Measurements from ENCODE around the gene MTMR4.
"Not testable (repeated sequence)": the region's sequence is repeated elsewhere in the genome, so short reads cannot be mapped to it uniquely, and the experiment has no call there.

Gene MTMR4

GRCh38 chr17:58492238-58493121, 22.0 kb downstream of the MTMR4 start:
- DNase-seq (ENCODE audit: low read depth in 3 of 3), result no peak

DNA sequence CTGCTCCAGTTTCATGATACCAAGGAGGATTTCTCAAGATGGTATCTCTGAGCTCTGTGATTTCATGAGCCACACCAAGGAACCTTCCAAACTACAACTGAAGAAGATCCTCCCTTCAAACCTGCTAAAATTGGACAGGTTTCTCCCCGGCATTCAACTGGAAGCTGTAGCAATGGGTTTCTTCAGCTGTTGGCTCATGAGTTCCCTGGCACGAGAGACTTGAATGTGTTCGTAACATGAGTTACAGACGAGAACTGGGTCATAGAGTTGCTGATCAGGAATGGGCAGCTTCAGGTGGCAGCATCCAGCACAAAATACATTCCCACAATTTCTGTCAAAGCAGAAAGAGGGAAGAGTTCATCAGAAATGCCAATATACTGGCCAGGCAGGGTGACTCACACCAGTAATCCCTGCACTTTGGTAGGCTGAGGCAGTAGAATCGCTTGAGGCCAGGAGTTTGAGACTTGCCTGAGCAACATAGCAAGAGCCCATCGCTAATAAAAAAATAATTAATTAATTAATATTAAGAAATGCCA, 22.9 kb downstream of the MTMR4 start:
- DNase-seq (ENCODE audit: low read depth in 3 of 3), result no peak

DNA sequence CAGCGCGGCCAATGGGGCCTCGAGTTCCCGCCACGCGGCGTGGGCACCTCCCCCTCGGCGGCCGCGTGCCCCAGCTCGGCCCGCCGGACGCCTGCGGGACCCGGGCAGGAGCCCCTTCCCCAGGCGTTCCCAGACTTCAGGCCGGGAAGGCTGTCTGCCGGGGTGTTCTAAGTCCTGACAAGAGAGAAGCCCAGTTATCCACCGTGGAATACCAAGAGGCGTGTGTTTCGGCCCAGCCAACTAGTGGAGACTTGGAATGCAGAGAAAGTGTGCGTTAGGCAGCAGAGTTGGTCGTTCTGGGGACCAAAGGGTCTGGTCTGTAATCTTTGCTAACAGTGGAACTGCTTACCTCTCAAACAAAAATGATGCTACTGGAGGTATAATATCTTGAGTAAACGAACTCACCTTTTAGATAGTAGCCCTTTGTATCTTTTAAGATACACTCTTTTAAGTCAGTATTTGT, 26.0 kb downstream of the MTMR4 start:
- no peak for DNase-seq (ENCODE audit: low read depth in 3 of 3)

DNA sequence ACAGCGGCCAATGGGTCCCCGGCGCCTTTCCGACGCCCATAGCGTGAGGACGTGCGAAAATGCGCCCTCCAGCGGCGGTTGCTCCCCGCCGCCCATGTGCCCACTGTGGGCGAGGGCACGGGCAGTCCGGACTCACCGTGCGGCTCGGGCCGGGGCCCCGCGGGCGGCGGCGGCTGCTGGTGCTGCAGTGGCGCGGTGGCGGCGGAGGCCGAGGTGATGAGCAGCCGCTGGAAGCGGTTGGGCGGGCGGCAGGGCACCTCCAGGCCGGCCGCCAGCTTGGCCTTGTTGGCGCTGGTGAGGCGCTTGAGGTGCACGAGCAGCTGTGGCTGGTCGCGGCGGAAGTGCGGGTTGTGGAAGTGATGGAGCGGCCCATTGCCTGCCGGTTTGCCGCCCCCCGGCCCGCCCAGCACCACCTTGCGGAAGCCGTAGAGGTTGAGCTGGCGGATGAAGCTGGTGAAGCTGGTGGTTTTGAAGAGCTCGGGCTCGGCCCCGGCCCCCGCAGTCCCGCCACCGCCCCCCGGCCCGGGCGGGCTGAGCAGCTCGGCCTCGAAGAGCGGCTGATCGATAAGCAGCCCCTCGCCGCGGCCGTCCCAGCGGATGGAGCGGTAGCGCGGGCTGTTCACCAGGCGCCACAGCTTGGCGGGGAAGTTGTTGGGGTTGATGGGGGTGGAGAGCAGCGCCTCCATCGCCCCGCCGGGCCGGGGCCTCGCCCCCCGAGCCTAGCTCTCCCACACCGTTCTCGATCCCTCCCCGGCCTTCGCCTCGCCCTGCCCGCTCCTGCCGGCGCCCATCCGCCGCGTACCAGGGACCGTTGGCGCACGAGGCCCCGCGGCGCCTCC, 26.6 kb downstream of the MTMR4 start, which contains the start of gene HSF5:
HSF5 (minus strand) TSS at position 820 of the 839 bp plus-strand sequence; CDS start at position 686, 134 bp downstream.
- DNase-seq (ENCODE audit: low read depth in 3 of 3), result peak; percentile 48 to 65 (median 50)

- no peak for DNase-seq (ENCODE audit: low read depth in 3 of 3)
These were observed 29.8 kb downstream of the MTMR4 start for GRCh38 chr17:58484600-58484999.

GRCh38 chr17:58481798-58482197, 32.6 kb downstream of the MTMR4 start:
- DNase-seq (ENCODE audit: low read depth in 3 of 3), result not testable (repeated sequence)

DNA sequence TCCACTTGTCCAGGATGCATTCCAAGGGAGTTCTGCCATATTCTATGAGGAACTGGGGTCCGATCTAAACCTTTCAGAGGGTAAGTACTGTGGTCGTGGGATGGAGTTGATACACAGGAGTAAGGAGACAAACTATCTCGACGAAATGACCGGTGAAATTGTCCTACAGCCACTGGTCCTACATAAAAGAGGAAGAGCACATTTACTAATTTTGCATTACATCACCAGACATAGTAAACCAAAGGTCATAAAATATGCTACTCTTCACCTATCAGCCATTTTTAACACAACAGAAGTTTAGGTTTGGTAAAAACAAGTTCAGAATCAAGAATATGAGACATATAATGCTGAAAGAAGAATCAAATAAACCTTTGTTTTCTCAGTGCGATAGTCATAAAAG, 34.3 kb downstream of the MTMR4 start:
- DNase-seq (ENCODE audit: low read depth in 3 of 3), result no peak

DNA sequence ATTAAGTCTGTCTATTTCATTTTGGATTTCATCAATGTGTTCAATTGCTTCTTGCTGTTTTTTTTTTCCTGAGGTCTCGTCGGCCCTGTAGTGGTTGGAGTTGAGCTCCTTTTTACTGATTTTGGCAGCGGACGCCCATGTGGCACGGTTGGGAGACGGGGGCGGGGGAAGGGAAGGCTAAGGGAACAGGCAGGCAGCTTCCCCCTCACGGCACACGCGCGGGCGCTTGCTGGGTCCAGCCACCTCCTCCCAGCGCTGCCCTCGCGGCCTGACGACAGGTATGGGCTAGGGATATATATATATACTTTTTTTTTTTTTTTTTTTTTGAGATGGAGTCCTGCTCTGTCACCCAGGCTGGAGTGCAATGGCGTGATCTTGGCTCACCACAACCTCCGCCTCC, 37.6 kb downstream of the MTMR4 start:
- DNase-seq (ENCODE audit: low read depth in 3 of 3), result no peak

GRCh38 chr17:58475985-58476384, 38.5 kb downstream of the MTMR4 start:
- no peak for DNase-seq (ENCODE audit: low read depth in 3 of 3)

- DNase-seq (ENCODE audit: low read depth in 3 of 3), result no peak
These were observed 44.1 kb downstream of the MTMR4 start for GRCh38 chr17:58470356-58470755.

GRCh38 chr17:58468944-58469343, 45.5 kb downstream of the MTMR4 start:
- DNase-seq (ENCODE audit: low read depth in 3 of 3), result no peak

DNA sequence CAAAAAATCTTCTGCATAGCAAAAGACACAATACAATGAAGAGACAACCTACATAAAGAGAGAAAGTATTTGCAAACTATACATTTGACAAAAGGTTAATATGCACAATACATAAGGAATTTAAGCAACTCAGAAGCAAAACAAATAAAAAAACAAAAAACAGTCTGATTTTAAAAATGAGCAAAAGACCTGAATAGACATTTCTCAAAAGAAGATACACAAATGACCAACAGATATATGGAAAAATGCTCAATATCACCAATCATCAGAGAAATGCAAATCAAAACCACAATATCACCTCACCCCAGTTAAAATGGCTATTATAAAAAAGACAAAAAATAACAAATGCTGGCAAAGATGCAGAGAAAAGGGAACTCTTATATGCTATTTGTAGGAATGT, 58.9 kb downstream of the MTMR4 start:
- DNase-seq (ENCODE audit: low read depth in 3 of 3), result no peak

- no peak for DNase-seq (ENCODE audit: low read depth in 3 of 3)
These were observed 61.7 kb downstream of the MTMR4 start for GRCh38 chr17:58452738-58453137.

DNA sequence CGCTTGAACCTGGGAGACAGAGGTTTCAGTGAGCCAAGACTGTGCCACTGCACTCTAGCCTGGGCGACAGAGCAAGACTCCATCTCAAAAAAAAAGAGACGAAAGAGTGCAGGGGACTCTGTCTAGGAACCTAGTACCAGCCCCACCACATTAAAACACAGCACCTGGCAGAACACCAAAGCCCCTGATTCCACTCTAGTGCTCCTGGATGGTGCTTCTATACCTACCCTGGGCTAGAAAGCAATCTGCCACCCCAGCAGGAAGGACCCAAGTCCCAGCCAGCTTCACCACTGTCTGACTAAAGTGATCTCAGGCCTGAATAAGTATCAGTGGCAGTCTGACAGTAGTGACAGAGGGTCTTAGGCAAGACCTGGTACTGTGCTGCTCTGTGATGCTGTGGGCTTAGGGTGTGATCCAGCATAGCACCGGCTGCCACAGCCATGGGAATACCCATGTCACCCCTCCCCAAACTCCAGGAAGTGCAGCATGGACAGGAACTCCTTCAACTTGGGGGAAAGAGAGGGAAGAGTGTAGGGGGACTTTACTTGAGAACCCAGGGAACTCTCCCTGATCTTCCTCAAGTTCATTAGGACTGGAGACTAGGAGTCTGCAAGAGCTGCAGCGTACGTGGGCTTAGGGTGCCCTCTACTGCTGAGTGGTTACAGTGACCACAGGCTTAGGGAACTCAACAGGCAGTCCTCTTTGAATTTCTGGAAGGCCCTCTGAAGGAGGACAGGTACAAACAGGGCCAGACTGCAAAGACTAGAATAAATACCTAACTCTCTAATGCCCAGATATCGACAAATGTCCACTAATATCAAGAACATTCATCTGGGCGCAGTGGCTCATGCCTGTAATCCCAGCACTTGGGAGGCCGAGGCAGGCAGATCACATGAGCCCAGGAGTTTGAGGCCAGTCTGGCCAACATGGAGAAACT, 67.1 kb downstream of the MTMR4 start:
- peak; percentile 32 to 65 (median 49) for DNase-seq (ENCODE audit: low read depth in 3 of 3)

DNA sequence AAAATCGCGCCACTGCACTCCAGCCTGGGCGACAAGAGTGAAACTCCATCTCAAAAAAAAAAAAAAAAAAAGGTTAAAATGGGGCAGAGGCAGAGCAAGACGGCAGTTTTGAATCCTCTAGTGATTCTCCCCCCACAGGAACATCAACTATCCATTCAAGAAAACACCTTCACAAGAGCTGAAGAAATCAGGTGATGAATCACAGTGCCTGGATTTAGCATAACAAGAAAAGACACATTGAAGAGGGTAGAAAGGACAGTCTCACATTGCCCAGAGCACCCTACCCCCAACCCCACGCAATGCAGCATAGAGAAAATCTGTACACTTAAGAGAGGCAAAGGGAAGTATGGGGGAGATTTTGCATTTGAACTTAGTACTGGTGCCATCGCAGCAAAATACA, 68.4 kb downstream of the MTMR4 start:
- DNase-seq (ENCODE audit: low read depth in 3 of 3), result no peak

Data from stimulated activated CD4-positive, alpha-beta T cell treated with anti-CD3 and anti-CD28 coated beads, TNF-alpha, amount 100 ng/mL, for 48 hours (primary cell).